UCSD-AML1 (cell line): ENCODE measurements around the gene CCDC174.

Source experiments
- DNase-seq: peaks from one replicate; lab custom pipeline; 2025; ENCODE audit not compliant: unreplicated experiment; lab: John Stamatoyannopoulos, UW

The CCDC174 gene

GRCh38 chr3:14699643-14700042 lies 48.1 kb downstream of the CCDC174 start:
- DNase-seq: no peak

- no peak for DNase-seq
Measured at GRCh38 chr3:14700891-14701290, 49.3 kb downstream of the CCDC174 start.

- DNase-seq: no peak
Measured at GRCh38 chr3:14701676-14702075, 50.1 kb downstream of the CCDC174 start.

DNA sequence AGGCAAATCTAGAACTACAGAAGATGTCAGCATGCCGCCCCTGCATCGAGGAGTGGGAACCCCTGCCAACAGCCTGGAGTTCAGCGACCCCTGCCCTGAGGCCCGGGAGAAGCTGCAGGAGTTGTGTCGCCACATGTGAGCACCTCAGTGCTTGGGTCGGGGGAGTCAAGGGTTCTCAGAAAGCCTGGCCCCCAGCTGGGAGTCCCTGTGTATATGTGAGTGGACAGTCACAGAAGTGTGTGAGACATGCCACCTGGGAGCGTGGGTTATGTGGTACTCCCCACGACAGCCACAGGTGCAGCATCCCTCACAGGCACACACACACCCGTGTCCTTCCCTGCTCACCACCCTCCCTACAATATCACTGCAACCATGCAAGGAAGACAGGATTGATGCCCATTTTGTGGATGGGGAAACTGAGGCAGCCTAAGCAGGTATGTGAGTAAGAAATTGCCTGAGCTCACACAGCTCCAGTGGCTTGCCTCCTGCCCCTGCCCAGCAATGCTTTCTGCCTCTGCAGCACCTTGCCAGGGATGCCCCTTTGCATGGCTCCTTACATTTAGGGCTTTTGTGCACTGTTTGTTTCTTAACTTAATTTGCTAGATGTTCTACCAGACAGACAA lies 51.7 kb downstream of the CCDC174 start:
- no peak for DNase-seq

DNA sequence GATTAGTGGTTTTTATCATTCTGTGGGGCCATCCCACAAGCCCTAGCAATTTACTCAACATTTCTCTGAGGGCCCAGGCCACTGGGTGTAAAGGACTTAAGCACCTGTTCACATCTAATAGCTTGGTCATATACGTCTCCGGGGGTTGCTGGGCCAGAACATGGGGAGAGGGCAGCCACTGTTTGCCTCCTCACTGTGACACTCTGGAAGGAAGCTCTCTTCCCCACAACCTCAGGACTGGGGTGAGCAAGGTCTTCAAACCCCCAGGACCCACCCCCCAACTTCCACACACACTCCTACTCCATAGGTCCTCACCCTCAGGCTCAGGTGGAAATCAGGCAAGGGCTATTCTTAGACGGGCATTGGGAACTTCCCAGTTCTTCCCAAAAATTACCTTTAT lies 52.2 kb downstream of the CCDC174 start:
- DNase-seq: no peak

- DNase-seq: no peak
Measured at GRCh38 chr3:14706096-14706495, 54.5 kb downstream of the CCDC174 start.

DNA sequence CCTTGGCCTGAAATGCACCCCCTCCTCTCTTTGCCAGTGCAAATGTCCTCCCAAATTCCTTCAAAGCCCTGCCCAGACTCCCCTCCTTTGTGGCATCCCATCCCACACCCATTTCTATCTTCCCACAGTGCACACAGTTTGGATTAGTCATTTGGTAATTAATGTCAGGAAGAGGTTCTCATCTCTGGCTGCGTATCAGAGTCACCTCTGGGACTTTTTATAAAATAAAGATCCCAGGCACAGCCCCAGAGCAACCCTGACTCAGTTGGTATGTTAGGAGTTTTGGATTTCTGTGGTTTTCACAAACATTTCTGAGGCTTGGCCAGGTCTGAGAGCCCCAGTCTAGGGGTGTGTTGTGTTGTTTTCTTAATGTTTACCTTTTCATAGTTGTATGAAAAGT lies 65.0 kb downstream of the CCDC174 start:
- no peak for DNase-seq

- DNase-seq: no peak
Measured at GRCh38 chr3:14717307-14717706, 65.7 kb downstream of the CCDC174 start.

- DNase-seq: no peak
Measured at GRCh38 chr3:14718539-14718938, 67.0 kb downstream of the CCDC174 start.

DNA sequence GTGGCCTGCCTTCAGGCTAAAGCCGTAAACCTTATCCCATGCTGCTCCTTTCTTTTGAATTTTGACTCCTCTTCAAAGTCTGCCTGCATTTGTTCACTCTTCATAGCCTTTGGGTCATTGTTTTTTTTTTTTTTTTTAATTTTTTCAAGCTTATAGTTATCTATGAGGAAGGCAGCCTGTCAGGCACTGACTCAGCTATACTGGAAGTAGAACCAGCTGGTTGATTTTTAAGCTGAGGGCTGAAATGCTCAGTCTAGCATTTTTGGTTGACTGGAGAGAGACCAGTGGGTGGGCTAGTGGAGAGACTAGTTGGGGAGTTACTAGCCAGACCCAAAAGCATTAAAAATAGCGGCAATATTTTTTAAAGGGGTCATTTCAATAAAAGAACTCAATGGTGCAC lies 67.4 kb downstream of the CCDC174 start:
- no peak for DNase-seq

DNA sequence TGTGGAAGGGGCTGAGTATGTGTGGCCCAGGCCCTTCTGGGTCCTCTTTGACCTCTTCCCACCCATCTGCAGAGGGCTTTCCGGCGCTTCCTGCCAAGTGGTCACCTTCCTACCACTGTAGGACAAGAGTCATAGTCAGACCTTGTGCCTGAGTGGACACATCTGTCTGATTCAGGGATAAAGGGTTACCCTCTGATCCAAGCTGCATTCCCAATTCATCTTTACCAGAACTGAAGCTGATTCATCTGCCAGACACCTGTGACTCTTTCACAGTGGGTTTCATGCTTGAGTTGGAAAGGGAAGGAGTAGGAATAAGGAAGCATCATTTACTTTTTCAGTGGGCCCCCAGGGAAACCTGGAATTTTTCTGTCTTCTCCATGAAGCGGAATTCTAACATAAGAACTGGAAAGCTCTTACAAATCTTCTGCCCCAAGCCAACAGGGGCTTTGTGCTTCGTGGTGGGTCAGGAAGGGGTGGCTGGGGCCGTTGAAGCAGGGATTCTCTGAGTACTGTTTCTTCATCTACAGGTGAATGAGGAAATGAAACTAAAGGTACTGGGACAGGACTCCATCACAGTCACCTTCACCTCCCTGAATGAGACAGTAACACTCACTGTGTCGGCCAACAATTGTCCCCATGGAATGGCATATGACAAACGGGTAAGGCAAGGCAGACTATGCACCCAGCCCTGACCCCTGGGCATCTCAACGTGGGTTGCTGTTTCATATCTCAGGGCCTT lies 69.7 kb downstream of the CCDC174 start:
- no peak for DNase-seq
